PC-9 (cell line): ENCODE results near the gene CST1. TPM values are rescaled to one million over a fixed set of nuclear protein-coding genes. Genes with fewer than 3 reads are reported as not detected.
"Not testable (repeated sequence)": the region's sequence is repeated elsewhere in the genome, so short reads cannot be mapped to it uniquely, and the experiment has no call there.

ENCODE experiments used
- BruUV-seq: library from RNA; stranded (reverse); fragments of 400-500 nt; replicated peaks from 2 replicates; lab custom pipeline; 2021; lab: Mats Ljungman, UMichigan
- CTCF ChIA-PET: fragments of 300-600 bp; sonication (Branson Sonifier 250); formaldehyde crosslinking; loops from one replicate; lab custom pipeline; 2022; ENCODE audit warnings: antibody characterized with exemption; lab: Charles Lee
- POLR2A ChIA-PET: fragments of 300-600 bp; sonication (Branson Sonifier 250); formaldehyde crosslinking; loops from one replicate; lab custom pipeline; 2022; ENCODE audit warnings: antibody characterized with exemption; ENCODE audit not compliant: unreplicated experiment; lab: Charles Lee
- DNase-seq, 2 experiments: peaks; one replicate each; pipeline versions ENCODE4 v3.0.0 to v3.0.0-alpha.2; 2015 to 2022; ENCODE audit warnings: mixed read lengths in 1 of 2
- H2AFZ ChIP-seq: fragments of 200-600 bp; sonication (generic); 2 replicates; pipeline ENCODE4 v1.8.1; 2017; ENCODE audit warnings: antibody characterized with exemption
- H3F3A ChIP-seq: fragments of 200-600 bp; sonication (generic); 2 replicates; pipeline ENCODE4 v1.8.1; 2017; ENCODE audit warnings: antibody characterized with exemption, mild to moderate bottlenecking, low read depth; ENCODE audit not compliant: insufficient read depth
- H3K27ac ChIP-seq: fragments of 200-600 bp; sonication (generic); 2 replicates; pipeline ENCODE4 v1.6.1; 2016; ENCODE audit warnings: mixed run types
- H3K27me3 ChIP-seq: fragments of 200-600 bp; sonication (generic); 2 replicates; pipeline ENCODE4 v1.6.1; 2016; ENCODE audit warnings: low read depth, mixed run types; ENCODE audit not compliant: insufficient read depth
- H3K36me3 ChIP-seq: fragments of 200-600 bp; sonication (generic); 2 replicates; pipeline ENCODE4 v1.6.1; 2016; ENCODE audit warnings: low read depth, mixed run types
- H3K4me1 ChIP-seq: fragments of 200-600 bp; sonication (generic); replicated peaks from 2 replicates; pipeline ENCODE4 v1.6.1; 2016; ENCODE audit warnings: mixed run types; ENCODE audit not compliant: insufficient read depth
- H3K4me2 ChIP-seq: fragments of 200-600 bp; sonication (generic); 2 replicates; pipeline ENCODE4 v1.6.1; 2017; ENCODE audit warnings: mixed run types
- H3K4me3 ChIP-seq: fragments of 200-600 bp; sonication (generic); 2 replicates; pipeline ENCODE4 v1.6.1; 2016; ENCODE audit warnings: mixed run types
- H3K79me2 ChIP-seq: fragments of 200-600 bp; sonication (generic); 2 replicates; pipeline ENCODE4 v1.6.1; 2017; ENCODE audit warnings: low read depth, mixed run types
- H3K9me2 ChIP-seq: fragments of 200-600 bp; sonication (generic); 2 replicates; pipeline ENCODE4 v1.8.1; 2017; ENCODE audit warnings: mild to moderate bottlenecking; ENCODE audit not compliant: insufficient read depth
- H3K9me3 ChIP-seq: fragments of 200-600 bp; sonication (generic); 2 replicates; pipeline ENCODE4 v1.8.1; 2016; ENCODE audit warnings: low read depth; ENCODE audit not compliant: insufficient read depth
- H4K20me1 ChIP-seq: fragments of 200-600 bp; sonication (generic); 2 replicates; pipeline ENCODE4 v1.8.1; 2017; ENCODE audit not compliant: insufficient read depth
- EZH2 ChIP-seq: fragments of 200-600 bp; sonication (generic); IDR thresholded peaks from 2 replicates; pipeline ENCODE4 v1.8.0; 2017; ENCODE audit warnings: antibody characterized with exemption, low read depth
- intact Hi-C: fragments of 100-400 bp; cut with micrococcal nuclease; formaldehyde crosslinking; loops from one replicate; pipeline ENCODE4 v1.10.0; 2022; ENCODE audit not compliant: unreplicated experiment
- total RNA-seq: library from RNA; stranded (reverse); gene quantifications from 2 replicates; pipeline ENCODE4 v1.2.3, GENCODE V29; 2021
- TF ChIP-seq, protein P1 (sequence below): fragments of 200-600 bp; sonication (generic); conservative IDR thresholded peaks from 2 replicates; pipeline ENCODE4 v1.6.1; 2017; ENCODE audit warnings: mixed run types, antibody characterized with exemption, mild to moderate bottlenecking, moderate library complexity

The CST1 gene
- total RNA-seq, 1 experiment from 2014 or later, result 0.76 TPM

DNA sequence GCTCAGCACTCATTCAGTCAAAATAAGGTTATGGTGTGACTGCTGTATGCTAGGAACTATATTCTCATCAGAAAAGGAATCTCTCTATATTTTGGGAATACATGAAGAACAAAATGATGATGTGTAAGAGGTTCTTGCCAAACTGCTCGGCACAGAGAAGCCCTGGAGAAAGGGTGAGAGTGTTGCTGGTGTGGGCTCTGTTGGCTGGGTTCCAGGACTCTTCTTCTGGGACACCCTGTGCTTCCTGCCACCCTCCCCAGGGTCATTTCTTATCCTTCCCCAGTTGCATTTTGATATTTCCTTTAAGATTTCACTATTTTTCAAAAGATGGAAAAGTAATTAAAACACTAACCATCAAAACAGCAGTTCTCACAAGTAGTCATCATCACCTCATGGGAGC is 28.8 kb downstream of the CST1 start:
- Histone ChIP-seq H4K20me1 (no peaks in the 10 kb centered on the region), H3K27ac (no peak overlapping the region), H3K4me1 (peaks cover under 1% of the 10 kb centered on the region; the same call in 1 of the 2 replicates), H3K79me2 (no peaks in the 10 kb centered on the region), H3K27me3 (no peaks in the 10 kb centered on the region), H3F3A (no peaks in the 10 kb centered on the region), H3K9me2 (0 out of 2 replicates have a peak, but pooled peaks cover 3% of the 10 kb centered on the region), H3K4me3 (no peak overlapping the region), H3K4me2 (no peak overlapping the region), H2AFZ (no peak overlapping the region), H3K9me3 (no peaks in the 10 kb centered on the region), H3K36me3 (no peaks in the 10 kb centered on the region)
- ChIA-PET CTCF (no interaction called here), POLR2A (no interaction called here)
- intact Hi-C loops, result no loop called here
- no peak for TF ChIP-seq EZH2
- TF ChIP-seq, protein P1, sequence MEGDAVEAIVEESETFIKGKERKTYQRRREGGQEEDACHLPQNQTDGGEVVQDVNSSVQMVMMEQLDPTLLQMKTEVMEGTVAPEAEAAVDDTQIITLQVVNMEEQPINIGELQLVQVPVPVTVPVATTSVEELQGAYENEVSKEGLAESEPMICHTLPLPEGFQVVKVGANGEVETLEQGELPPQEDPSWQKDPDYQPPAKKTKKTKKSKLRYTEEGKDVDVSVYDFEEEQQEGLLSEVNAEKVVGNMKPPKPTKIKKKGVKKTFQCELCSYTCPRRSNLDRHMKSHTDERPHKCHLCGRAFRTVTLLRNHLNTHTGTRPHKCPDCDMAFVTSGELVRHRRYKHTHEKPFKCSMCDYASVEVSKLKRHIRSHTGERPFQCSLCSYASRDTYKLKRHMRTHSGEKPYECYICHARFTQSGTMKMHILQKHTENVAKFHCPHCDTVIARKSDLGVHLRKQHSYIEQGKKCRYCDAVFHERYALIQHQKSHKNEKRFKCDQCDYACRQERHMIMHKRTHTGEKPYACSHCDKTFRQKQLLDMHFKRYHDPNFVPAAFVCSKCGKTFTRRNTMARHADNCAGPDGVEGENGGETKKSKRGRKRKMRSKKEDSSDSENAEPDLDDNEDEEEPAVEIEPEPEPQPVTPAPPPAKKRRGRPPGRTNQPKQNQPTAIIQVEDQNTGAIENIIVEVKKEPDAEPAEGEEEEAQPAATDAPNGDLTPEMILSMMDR, result no peak
- DNase-seq, result no peak
- BruUV-seq, result no TSS peak

DNA sequence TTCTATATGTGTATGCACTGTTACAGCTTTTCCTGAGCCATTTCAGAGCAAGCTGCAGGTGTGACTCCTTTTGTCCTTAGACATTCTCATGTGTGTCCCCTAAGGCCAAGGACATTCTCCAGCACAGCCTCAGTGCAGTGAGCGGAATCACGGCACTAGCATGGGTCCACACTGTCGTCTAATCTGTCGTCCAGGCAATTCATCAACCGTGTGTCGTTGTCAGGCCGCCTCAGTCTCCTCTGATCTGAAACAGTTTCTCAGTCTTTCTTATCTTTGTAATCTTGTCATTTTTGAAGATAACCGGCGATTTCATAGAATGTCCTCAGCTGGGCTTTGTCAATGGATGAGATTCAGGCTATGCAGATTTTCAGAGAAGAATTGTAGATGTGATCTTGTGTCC is 31.4 kb downstream of the CST1 start:
- H3K27me3 ChIP-seq, H3K4me2 ChIP-seq, POLR2A ChIA-PET, H3F3A ChIP-seq, H3K4me3 ChIP-seq, CTCF ChIA-PET, H2AFZ ChIP-seq, H3K9me3 ChIP-seq, H4K20me1 ChIP-seq, H3K4me1 ChIP-seq, intact Hi-C loops, BruUV-seq, DNase-seq, H3K9me2 ChIP-seq, H3K79me2 ChIP-seq, H3K36me3 ChIP-seq, H3K27ac ChIP-seq: not testable (repeated sequence)

DNA sequence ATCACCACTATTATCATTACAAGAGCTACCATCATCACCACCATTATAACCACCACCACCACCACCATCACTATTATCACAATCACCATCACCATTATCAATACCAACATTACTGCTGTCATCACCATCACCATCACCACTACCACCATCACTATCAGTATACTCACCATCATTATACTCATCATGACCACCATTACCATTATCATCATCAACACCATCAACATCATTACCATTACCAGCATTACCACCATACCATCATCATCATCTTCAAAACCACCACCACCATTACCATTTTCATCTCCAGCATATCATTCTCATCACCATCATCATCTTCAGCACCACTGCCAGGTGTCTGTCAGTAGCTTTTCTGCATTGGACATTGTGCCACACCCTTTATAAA is 39.0 kb downstream of the CST1 start:
- BruUV-seq, H3K4me1 ChIP-seq, H3K27me3 ChIP-seq, POLR2A ChIA-PET, DNase-seq, H3F3A ChIP-seq, H4K20me1 ChIP-seq, H3K27ac ChIP-seq, H3K36me3 ChIP-seq, H2AFZ ChIP-seq, H3K9me3 ChIP-seq, H3K9me2 ChIP-seq, H3K4me2 ChIP-seq, CTCF ChIA-PET, H3K4me3 ChIP-seq, H3K79me2 ChIP-seq, intact Hi-C loops: not testable (repeated sequence)

DNA sequence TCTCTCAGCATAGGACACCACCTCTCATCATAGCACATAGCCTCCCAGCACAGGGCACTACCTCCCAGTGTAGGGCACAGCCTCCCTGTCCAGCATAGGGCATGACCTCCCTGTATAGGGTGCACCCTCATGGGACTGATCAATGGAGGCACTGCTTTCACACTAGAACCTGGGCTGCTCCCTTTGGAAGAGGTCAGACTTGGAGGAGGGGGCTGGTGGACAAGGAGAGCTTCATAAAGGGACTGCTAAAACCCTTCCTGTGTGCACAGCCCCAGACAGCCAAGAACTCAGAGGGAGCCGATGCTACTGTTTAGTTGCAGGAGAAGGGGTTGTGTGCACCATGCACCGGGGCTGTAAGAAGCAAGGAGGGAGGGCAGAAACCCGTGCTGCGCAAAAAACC is 40.0 kb downstream of the CST1 start:
- CTCF ChIA-PET, result no interaction called here
- intact Hi-C loops, result no loop called here

More for the DNA sequence above, 40.0 kb downstream of the CST1 start:
- DNase-seq, result no peak
- Histone ChIP-seq H3K9me3 (no peaks in the 10 kb centered on the region), H3K9me2 (no peaks in the 10 kb centered on the region), H3K27ac (no peak overlapping the region), H3F3A (no peaks in the 10 kb centered on the region), H2AFZ (no peak overlapping the region), H3K36me3 (no peaks in the 10 kb centered on the region), H3K4me2 (no peak overlapping the region), H3K4me3 (no peak overlapping the region), H3K27me3 (no peaks in the 10 kb centered on the region), H4K20me1 (no peaks in the 10 kb centered on the region), H3K79me2 (no peaks in the 10 kb centered on the region), H3K4me1 (no peaks in the 10 kb centered on the region)
- POLR2A ChIA-PET, result no interaction called here
- BruUV-seq, result no TSS peak
- TF ChIP-seq, protein P1, result no peak
- no peak for TF ChIP-seq EZH2
